Measurements from ENCODE around the gene MALAT1.

The MALAT1 gene

GRCh38 chr11:65479184-65480145, 19.4 kb upstream of the MALAT1 start:
- no peak for DNase-seq

GRCh38 chr11:65482306-65482850, 16.5 kb upstream of the MALAT1 start:
- no peak for DNase-seq

- no peak for DNase-seq
Measured at GRCh38 chr11:65485920-65486219, 13.0 kb upstream of the MALAT1 start.

- no peak for DNase-seq
Measured at GRCh38 chr11:65486570-65487466, 12.0 kb upstream of the MALAT1 start.

- no peak for DNase-seq
Measured at GRCh38 chr11:65487467-65488272, 11.2 kb upstream of the MALAT1 start.

GRCh38 chr11:65488273-65489034, 10.4 kb upstream of the MALAT1 start:
- no peak for DNase-seq

GRCh38 chr11:65489035-65489705, 9.7 kb upstream of the MALAT1 start:
- DNase-seq: no peak

- DNase-seq: no peak
Measured at GRCh38 chr11:65489706-65490320, 9.0 kb upstream of the MALAT1 start.

- DNase-seq: no peak
Measured at GRCh38 chr11:65491163-65491465, 7.7 kb upstream of the MALAT1 start.

- DNase-seq: no peak
Measured at GRCh38 chr11:65491614-65492386, 7.0 kb upstream of the MALAT1 start.

GRCh38 chr11:65492387-65492636, 6.5 kb upstream of the MALAT1 start:
- DNase-seq: no peak

GRCh38 chr11:65492637-65493366, 6.0 kb upstream of the MALAT1 start:
- no peak for DNase-seq

GRCh38 chr11:65493367-65494176, 5.3 kb upstream of the MALAT1 start:
- DNase-seq: no peak

- DNase-seq: no peak
Measured at GRCh38 chr11:65496304-65497140, 2.3 kb upstream of the MALAT1 start.

- DNase-seq: peak; percentile 99
Measured at GRCh38 chr11:65497141-65498041, 1.5 kb upstream of the MALAT1 start.

- peak; percentile 63 for DNase-seq
Measured at GRCh38 chr11:65498042-65498726, 661 bp upstream of the MALAT1 start.

- no peak for DNase-seq
Measured at GRCh38 chr11:65498727-65498976, 193 bp upstream of the MALAT1 start.
